Measurements from ENCODE around the gene ADAMTS10.
"Not testable (repeated sequence)": the region's sequence is repeated elsewhere in the genome, so short reads cannot be mapped to it uniquely, and the experiment has no call there.

ADAMTS10 gene

DNA sequence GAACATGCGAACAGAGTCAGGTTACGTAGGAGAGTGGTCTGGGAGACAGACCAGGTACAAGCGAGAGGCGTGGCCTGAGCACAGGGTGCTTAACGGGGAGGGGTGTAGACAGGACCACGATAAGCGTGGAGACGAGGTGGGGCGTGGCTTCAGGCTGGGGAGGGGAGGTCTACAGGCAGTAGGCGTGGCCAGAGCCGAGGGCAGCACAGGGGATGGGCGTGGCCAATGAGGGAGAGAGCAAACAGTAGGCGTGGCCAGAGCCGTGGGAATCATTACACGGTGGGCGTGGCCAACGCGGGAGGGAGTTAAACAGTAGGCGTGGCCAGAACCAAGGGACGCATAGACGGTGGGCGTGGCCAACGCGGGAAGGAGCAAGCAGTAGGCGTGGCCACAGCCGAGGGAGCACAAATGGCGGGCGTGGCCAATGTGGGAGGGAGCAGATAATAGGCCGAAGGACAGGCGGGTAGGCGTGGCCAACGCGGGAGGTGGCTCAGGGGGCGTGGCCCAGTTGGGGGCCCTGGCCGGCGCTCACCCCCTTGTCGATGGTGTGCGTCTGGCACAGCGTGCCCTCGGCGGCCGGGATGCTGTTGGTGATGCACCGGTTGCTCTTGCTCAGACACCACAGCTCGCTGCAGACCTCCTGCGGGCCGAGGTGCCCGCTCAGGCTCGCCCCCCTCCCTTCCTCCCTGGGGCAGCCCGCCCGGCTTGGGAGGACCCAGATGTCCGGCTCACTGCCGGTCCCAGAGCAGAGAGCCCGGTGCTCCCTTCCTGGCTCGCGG lies 18.1 kb downstream of the ADAMTS10 start:
- DNase-seq: peak; percentile 62

DNA sequence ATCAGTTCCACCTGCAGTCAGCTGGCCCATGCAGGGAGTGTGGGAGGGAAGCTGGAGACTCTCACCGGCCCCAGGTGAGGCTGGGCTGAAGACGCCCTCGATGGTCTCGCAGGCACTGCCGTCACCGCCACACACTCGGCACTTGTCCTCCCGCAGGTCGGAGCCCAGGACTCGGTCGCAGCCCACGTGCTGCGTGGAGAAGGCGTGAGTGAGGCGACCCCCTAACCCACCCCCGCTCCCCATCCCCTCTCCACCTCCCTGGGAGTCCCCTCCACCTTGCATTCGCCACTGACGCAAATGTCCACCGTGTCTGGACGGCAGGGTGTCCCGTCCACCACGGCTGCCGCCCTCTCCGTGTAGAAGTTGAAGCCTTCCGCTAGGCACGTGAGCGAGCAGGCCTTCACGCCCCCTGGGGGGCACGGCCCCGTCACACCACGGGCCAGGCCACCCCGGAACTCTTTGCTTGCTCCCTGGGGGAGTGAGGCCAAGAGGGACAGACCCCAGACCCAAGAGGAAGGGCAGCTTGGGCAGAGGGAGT lies 21.3 kb downstream of the ADAMTS10 start:
- DNase-seq: no peak

DNA sequence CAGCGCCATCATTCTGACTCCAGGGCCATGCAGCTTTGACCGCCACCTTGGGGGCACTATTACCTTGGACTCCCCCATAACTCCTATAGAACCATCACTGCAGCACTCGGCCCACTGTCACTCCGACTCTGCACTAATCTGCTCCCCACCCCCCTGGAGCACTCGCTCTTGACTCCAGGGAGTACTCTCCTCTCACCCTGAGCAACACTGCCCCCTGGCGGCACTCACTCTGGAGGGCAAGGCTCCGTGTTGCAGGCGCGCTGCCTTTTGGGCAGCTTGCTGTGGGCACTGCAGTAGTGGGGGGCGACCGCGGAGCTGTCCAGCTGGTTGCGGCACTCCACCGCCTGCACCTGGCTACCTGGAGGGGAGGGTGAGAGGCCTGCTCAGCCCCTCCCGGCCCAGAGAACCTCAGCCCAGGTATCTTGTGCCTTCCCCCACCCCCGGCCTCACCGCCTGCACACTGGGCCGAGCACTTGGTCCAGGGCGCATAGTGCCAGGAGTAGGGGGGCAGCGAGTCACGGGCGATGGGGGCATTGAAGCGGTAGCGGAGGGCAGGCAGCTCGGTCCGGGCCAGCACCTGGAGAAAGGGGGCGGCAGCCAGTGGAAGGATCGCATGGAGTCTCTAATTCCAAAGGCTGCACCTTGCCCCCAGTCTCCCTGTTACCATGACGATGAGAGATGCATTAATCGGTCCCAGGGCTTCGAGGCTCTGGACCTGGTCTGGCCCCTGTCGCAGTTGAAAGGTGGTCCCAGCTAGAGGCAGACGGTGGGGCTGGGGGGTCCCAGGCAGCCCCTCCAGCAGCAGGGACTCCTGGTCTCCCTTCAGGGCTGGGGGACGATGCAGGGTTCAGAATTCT lies 24.4 kb downstream of the ADAMTS10 start:
- DNase-seq: peak; percentile 69

DNA sequence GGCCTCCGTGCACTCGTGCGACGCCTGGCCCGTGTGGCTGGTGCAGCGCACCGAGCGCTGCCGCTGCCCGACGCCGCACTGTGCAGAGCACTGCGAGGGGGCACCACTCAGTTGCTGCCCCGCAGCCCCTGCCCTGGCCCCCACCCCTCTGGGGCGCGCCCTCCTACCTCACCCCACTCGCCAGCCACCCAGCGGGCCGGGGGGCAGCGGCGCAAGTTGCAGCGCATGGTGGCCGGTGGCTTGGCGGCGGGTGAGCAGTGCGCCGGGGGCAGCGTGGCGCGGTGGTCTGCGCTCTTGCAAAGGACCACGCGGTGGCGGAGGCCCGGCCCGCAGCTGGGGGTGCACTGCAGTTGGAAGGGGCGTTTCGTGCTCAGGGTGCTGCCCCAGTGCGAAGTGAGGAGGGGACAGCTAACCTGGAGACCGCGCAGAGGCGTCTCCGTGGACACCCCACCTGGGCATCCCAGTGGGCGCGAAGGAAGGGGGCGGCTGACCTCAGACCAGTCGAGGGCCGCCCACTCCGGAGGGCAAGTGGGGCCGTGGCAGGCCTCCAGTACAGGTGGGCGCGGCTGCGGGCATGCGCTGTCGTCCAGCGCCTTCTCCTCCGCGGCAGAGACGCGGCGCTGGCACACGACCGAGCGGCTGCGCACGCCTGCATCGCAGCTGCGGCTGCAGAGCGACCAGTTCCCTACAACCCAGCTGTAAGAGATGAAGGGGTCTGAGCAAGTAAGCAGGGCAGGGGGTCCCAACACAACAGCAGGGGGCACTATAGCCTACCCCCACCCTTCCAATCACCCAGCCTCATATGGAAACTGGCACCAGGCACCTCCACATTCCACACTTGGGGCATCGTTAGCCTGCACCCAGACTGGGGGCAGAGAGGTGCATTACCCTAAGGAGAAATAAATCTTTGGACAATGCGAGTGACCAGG lies 25.3 kb downstream of the ADAMTS10 start:
- no peak for DNase-seq

DNA sequence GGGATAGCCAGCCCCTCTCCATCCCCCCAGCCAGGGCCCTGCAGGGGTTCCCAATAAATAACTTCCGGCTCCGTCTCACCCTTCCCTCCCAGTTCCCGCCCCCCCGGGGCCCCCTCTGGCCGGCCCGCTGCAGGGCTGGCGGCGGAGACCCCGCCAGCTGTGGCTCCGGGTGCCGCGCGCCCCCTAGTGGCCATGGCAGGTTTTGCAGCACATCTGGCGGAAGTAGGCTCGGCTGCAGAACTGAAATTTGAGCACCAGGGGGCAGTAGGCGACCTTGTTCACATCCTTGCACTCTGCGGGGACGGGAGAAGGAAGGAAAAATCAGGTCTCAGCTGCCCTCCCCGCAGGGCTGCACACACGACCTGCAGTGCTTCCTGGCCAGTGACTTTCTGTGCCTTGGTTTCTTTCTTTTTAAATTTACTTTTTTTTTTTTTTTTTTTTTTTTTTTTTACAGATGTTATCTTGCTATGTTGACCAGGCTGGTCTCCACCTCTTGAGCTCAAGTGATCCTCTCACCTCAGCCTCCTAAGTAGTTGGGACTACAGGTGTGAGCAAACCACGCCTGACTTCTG lies 29.7 kb downstream of the ADAMTS10 start:
- DNase-seq: peak; percentile 75

DNA sequence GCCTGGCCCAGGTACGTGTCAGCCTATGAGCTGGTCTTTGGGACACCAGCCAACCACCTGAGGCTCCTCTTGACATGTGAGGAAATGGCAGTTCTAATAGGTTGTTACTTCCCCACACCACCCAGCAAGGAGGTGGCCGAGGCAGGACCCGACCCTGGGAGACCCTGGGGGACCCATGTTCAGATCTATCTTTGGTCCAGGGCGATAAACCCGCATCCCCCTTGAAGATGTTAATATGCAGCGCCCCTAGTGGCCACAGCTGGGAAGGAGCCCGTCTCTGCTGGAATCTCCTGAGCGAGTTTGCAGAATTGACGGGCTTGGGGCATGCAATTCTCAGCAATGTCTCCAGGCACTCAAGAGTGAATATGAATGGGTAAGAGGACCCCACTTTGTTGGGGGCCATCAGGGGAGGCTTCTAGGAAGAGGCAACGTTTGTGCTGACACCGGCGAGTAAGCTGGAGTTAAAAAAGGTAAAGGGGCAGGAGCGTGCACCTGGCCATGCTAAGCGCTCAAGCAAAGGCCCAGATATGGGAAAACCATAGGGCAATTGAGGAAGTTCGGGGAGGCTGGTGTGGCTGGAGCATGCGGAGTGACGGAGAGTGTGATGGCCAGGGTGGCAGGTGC lies 31.8 kb downstream of the ADAMTS10 start:
- peak; percentile 61 for DNase-seq

DNA sequence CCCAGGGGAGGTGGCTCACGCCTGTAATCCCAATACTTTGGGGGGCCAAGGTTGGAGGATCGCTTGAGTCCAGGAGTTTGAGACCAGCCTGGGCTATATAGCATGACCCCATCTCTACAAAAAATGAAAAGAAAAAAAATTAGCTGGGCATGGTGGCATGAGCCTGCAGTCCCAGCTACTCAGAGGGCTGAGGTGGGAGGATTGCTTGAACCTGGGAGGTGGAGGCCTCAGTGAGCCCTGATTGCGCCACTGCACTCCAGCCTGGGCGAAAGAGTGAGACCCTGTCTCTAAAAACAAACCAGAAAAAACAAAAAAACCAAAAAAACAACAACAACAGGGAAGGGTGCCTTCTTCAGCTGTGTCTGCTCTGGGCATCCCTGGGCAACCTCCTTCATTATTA lies 32.8 kb downstream of the ADAMTS10 start:
- DNase-seq: no peak

DNA sequence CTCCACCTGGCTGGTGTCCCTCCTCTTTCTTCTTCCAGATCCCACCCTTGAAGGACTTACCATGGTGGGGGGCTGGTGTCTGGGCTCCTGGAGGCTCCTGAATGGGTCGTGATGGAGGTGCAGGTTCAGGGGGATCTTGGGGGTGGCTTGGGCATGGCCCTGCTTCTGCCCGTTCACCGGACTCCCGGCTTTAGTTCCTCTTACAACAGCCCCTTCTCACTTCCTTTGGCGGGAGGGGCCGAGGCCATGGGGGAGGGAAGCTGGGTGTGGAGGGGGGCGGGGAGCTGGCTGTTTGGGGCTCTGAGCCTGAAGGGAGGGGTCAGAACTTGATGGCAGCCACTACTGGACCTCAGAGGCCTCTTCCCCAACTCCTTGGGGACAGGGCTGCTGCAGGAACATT lies 33.3 kb downstream of the ADAMTS10 start, which contains the start of gene MYO1F:
MYO1F (minus strand) TSS at position 196 of the 400 bp plus-strand sequence; CDS start at position 63, 133 bp downstream.
- no peak for DNase-seq

DNA sequence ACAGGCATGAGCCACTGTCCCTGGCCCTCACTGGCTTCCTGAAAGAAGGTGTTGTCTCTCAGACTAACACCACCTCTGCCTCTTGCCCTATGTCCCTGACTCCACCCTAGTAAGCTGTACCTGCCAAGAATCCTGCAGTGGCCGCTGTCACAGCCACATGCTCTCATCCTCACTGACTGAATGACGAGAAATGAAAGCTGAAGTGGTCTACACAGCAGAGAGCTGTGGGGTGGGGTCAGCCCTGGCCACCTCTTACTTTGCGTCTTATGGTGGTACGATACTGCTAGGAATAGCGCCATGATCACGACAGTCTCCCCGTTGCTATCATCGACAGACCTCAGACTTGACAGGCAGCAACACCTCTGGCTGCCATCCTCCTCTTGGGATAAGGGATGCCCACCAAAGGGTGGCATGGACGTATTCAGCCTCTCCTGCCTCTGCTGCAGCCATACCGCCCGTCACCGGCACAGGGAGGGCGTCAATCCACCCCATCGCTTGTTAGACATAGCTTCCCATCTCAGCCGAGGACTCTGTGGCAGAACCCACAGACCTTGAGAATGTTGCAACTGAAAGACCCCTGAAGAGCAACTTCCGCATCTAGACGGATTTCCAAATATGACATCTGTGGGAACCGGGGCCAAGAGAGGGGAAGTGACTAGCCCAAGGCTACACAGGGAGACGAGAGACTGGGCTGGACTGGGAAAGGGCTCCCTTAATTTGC lies 34.1 kb downstream of the ADAMTS10 start:
- DNase-seq: no peak

DNA sequence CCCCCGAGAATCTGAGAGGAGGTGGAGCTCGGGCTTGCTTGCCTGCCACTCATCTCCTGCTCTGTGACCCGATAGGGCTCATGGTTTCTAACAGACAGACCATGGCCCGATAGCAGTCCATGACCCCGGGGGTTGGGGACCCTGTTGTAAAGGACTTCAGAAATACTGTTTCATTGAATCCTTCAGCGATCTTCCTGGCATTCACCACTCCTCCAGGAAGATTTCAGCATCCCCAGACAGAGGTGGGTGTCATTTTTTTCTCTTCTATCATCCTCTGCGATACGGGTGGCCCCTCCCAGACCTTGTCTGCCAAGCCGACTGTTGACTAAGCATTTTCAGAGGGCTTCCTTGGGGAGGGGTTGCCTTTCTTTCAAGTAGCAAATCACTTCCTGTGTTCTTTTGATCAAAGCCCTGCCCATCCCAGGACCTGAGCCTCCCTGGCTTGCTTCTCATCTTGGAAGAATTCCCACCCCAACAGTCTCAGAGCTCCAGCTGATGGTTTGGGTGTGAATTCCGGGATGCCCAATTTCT lies 35.0 kb downstream of the ADAMTS10 start:
- no peak for DNase-seq

DNA sequence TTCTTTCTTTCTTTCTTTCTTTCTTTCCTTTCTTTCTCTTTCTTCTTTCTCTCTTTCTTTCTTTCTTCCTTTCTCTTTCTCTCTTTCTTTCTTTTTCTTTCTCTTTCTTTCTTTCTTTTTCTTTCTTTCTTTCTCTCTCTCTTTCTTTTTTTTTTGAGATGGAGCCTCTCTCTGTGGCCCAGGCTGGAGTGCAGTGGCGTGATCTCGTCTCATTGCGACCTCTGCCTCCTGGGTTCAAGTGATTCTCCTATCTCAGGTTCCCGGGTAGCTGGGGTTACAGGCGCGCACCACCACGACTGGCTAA lies 35.9 kb downstream of the ADAMTS10 start:
- DNase-seq: not testable (repeated sequence)

DNA sequence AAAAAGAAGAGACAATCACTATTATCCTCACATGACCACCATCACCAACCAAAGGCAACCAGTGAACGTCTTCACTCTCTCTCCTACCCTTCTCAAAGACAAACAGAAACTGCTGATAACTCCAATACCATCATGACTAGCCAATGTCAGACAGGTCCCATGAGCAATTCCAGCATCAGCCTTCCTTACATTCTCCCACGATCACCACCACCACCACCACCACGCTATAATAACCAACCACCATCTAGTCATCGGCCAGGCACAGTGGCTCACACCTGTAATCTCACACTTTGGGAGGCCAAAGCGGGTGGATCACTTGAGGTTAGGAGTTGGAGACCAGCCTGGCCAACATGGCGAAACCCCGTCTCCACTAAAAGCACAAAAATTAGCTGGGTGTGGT lies 37.2 kb downstream of the ADAMTS10 start:
- no peak for DNase-seq

DNA sequence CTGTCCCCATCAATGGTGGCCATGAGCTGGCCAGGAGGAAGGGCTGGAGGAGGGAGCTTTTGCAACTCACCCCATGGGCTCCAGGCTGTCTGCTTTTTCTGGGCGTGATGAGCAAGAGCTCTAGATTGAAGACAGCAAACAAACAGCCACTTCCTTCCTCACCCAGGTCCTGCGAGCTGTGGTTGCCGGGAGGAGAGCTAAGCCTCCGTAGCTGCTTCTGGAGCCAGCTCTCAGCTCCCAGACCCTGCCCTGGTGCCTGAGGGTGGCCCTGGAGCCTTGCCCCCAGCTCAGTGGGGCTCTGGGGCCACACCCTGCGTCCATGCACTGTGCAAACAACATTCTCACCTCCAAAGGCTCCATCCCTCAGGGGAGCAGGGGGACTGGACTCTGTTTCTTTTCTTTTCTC lies 39.5 kb downstream of the ADAMTS10 start:
- no peak for DNase-seq

DNA sequence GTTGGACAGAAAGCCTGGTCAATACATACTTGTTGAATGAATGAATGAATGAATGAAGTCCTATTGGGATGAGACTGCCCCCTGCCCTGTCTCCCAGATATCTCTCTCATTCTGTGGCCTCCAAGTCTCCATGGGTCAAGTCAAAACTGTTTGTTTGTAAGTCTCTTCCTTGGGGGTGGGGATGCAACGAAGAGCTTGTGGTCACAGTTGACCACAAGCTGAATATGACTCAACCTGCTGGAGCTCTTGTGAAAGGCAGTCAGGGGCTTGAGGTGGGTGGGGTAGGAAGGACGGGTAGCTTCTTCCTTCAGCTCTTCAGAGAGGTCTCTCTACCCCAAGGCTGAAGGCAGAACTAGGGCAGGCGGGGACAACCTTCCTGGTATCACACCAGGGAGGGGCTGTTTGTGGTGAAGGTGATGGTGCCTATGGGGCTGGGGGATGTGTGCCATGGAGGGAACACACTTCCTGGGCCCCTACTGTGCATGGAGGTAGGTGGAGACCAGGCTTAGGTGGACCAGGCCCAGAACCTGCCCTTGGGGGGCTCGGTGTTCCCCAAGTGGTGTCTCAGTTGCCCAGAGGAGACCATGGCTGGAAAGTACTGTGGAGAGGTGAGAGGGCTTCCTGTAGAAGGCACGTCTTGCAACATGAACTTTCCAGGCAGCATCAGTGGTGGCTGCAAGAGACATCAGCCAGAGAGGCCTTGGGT lies 41.3 kb downstream of the ADAMTS10 start:
- DNase-seq: no peak

DNA sequence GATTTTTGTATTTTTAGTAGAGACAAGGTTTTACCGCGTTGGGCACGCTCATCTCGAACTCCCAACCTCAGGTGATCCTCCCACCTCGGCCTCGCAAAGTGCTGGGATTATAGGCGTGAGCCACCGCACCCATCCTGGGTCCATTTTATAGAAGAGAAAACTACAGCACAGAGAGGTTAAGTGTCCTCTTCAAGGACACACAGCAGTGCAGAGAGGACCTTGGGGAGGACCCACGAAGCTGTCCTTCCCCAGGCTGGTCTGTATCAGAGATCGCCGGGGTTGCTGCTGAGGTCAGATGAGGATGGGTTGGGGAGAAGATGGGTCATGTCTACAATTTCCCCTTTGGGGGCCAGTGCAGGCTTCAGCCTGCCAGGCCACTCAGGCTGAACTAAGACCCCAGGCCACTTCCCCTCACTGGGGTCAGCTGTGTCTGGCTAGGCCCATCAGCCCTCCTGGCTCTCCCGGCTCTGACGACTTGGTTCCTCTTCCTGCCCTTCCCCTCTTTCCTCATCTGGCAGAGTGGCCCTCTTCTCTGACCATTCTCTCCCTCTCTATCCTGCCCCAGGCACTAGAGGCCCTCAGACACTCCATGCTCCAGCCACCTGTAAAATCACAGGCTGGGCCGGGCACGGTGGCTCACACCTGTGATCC lies 42.9 kb downstream of the ADAMTS10 start:
- DNase-seq: no peak

DNA sequence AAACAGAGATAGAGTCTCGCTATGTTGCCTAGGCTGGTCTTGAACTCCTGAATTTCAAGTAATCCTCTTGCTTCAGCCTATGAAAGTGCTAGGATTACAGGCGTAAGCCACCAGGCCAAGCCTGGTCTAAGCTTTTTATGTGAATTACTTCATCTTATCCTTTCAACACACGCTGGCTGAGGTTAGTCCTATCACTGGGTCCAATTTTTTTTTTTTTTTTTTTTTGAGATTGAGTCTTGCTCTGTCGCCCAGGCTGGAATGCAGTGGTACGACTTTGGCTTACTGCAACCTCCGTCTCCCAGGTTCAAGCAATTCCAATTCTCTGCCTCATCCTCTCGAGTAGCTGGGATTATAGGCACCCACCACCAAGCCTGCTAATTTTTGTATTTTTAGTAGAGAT lies 43.7 kb downstream of the ADAMTS10 start:
- no peak for DNase-seq

DNA sequence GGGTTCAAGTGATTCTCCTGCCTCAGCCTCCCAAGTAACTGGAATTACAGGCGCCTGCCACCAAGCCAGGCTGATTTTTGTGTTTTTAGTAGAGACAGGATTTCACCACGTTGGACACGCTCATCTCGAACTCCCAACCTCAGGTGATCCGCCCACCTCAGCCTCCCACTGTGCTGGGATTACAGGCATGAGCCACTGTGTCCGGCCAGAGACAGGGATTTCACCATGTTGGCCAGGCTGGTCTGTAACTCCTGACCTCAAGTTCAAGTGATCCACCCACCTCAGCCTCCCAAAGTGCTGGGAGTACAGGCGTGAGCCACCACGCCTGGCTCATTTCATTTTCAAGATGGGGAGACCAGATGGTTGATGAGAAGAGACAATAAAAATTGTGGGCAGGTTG lies 45.6 kb downstream of the ADAMTS10 start:
- not testable (repeated sequence) for DNase-seq

DNA sequence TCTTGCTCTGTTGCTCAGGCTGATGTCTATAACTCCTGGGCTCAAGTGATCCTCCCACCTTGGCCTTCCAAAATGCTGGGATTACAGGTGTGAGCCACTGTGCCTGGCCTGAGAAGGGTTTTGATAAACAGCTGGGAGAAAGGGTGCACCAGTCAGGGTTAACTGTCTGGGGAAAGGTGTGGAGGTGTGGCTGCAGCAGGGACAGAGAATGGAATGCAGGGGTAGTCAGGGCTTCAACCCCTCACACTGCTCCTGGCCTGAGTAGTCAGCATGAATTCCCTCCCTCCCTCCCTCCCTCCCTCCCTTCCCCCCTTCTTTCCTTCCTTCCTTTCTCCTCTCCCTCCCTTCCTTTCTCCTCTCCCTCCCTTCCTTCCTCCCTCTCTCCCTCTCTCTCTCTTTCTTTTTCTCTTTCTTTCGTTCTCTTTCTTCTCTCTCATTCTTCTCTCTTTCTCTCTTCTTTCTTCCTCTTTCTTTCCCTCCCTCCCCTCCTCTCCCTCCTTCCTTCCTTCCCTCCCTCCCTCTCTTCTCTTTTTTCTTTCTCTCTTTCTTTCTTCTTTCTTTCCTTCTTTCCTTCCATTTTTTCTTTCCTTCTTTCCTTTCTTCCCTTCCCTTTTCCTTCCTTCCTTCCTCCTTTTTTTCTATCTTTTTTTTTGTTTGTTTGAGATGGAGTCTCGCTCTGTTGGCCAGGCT lies 49.3 kb downstream of the ADAMTS10 start:
- DNase-seq: no peak

DNA sequence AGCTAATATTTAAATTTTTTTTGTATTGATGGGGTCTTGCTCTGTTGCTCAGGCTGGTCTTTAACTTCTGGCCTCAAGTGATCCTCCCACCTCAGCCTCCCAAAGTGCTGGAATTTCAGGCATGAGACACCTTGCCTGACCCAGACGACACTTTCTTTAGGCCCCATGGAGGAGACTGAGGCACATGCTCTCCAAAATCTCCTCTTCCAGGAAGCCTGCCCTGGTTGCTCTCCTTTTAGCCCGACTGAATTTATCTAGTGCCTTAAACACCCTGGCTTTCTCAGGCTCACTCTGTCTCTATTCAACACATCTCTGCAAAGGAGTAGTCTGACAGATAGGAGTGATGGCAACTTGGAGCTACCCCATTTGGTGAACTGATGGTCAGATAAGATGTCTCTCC lies 52.2 kb downstream of the ADAMTS10 start:
- no peak for DNase-seq
